Effector CD8-positive, alpha-beta T cell (primary cell): ENCODE results near the gene GABRG3.
"Not testable (repeated sequence)": the region's sequence is repeated elsewhere in the genome, so short reads cannot be mapped to it uniquely, and the experiment has no call there.

ENCODE experiments used
- DNase-seq: peaks from one replicate; lab custom pipeline; 2025; lab: John Stamatoyannopoulos, UW

The GABRG3 gene

DNA sequence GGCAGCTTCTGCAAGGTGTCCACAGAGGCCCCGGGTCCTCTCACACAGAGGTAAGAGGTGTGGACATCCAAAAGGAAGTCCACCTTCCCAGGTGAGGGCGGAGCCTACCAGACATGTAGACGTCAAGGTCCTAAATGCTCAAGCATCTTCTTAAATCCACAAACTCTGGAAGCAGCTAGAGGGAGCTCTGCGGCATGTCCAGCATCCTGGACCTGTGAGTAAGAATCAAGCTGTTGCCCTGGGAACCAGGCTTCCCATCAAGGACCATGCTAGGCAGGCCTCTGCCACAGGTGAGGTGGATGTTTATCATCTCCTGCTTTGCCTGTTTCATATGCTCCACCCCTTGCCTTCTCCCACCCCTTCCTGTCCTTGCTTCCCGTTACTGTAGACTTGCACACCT, 368.2 kb downstream of the GABRG3 start:
- no peak for DNase-seq

DNA sequence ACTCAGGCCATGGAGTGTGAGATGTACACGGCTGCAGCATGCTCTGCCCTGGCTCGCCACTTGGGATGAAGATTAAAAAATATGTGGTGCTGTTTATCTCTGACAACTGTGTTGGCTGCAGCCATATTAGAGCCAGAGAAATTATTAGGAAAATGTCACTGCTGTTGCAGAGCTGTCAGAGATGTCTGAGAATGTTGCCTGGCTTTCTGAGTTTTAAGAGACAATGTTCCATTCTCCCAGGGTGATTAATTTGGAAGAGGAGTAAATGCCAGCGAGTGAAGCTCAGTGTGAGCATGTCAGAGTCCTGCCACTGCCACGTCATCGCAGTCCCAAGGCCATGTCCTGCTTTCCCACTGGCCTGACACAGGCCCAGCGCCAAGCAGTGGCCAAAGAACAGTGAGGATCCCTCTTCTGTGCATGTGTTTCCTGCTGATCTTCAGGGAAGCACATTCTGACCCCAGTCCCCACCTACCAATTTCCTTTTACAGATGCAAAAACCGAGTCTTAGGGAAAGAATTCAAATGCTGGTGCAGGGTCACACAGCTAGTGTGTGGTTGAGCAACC, 370.9 kb downstream of the GABRG3 start:
- no peak for DNase-seq

DNA sequence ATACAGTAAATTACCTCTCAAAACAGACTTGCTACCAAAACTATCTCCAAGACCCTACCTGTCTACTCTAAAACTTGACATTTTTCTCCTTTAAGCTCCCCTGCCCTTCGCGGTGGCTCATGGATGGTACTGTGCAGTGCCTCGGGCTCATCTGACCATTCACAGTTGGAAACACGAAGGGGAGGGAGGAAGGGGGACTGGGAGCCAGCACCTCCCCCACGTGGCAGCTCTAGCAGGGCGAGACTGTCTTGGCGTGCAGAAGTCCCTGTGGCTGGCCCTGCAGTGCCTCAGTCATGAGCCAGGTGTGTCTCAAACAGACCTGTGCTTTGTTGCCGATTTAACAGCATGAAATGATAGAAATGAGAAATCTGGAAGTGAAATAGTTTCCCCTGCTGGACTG, 372.0 kb downstream of the GABRG3 start:
- no peak for DNase-seq

DNA sequence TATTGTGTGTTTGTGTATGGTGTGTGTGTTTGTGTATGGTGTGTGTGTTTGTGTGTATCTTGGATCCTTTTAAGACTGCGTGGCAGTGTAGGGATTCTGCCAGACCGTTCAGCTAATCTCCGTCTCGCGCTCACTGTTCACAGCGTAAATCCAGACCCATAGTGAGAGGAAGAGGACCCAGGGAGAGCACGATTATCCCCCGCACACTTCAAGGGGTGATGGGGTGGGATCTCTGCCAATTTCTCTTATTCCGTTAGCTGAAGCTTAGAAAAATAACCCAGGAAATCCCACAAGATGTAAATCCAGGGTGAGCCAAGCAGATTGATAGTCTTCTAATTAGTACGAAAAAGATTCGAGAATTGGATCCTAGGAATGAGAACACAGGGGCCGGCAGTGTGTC, 381.2 kb downstream of the GABRG3 start:
- no peak for DNase-seq

DNA sequence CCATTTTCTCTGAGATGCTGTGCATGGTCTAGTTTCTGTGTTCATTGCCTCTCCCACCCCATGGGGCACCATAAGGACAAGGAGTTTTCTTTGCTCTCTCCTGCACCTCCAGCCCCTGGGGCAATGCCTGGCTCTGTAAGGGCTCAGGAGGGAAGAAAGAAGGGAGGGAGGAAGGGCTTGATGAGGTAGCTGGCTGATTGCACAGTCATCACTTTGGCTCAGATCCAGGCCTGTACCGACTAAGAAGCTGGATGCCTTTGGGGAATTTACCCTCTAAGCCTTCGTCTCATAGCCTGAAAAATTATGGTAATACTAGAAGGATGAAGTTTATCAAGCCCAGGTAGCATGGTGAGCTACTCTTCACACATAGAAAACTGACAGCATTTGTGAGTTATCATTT, 382.9 kb downstream of the GABRG3 start:
- DNase-seq, result no peak

DNA sequence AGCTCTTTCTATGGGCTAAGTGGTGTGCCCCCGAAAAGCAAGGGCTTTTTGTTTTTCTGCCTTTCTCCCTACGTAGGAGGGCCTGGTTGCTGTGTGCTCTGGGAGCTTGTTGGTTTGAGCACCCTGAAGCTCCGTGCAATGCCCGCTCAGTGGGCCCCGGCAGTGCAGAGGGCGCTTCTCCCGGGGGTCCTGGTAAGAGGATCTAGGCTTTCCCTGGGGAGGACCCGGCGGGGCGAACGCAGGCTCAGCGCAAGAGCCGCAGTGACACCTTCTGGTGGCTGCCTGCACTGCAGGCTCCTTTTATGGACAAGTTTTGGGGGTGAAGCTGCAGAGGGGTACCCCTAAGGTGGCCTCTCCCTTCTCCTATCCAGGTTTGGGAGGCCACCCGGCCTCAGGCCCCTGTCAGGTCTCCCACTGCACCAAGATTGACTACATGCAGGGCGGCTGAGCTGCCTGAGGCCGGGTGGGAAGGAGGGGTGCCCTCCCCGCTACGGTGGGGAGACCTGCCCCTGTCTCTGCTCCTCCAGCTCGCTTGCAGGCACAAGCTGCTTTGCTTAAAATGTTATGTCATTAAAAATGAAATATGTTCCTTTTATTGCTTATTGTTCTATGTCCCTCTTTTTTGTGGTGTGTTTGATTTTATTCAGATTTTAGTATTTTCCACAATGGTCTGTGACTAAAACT, 387.9 kb downstream of the GABRG3 start:
- DNase-seq, result no peak

DNA sequence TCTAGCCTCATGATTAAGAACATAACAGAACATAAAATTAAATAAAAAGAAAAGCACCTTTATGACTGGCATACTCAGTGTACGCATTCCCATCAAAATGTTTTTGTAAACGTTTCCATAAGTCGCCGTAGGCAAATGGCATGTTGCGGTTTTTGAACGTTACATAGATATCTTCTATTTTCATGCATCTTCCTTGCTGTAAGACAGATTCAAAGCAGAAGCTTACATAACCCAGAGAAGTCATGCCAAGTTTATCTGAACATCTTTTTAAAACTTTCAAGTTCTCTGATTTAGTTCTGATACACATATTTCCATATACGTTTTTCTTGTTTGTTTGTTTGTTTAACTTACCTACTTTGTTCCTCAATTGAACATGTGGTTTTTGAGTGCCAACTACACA, 388.6 kb downstream of the GABRG3 start:
- no peak for DNase-seq

DNA sequence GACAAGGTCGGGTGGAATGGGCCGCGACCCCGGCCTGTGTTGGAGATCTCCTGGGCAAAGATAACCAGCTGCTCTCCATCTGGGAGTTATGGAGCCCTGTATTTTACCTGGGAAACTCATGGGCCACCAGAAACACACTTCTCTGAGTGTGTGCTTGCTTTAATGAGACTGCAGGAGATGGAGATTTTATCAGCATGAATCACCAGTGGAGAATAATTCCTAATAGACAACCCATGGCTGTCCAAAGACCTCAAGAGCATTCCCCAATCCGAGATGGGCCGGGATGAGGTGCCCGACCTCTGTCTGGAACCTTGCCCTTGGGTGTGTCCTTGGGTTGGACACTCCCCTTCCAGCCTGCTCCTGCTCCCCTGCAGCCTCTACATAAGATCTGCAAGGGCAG, 389.3 kb downstream of the GABRG3 start:
- no peak for DNase-seq

DNA sequence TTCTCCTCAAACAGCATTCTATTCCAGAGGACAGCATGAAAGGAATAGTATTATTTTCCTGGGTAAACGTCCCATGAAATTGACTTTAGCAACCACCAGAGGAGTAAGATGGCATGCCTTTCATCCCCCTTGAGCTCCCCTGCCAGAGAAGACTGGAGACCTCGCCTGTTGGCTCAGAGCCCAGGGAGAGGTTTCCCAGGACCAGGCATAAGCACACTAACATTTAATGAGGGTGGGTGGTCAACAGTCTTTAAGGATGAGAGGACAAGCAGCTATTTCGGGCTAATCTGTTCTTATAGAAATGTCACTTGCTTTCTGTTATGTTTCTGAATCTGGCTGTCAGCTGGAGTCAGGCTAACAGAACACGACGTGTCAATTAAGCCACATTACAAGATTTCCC, 390.5 kb downstream of the GABRG3 start:
- DNase-seq, result no peak

DNA sequence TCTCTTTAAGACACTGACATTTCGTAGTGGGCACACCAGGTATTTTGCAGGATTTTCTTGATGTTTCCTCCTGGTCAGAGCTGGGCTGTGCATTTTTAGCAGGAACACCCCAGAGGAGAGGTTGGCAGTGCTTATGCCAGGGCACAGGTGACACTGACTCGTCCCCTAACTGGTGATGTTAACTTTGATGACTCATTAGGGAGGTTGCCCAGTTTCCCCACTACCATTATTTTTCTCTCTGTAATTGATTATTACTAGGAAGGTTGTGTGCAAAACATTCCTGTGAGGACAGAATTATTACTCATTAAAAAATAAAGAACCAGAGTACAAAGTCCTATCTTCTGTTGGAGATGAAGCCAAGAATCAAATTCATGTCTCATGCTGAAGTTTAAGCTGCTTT, 394.5 kb downstream of the GABRG3 start:
- DNase-seq, result no peak

DNA sequence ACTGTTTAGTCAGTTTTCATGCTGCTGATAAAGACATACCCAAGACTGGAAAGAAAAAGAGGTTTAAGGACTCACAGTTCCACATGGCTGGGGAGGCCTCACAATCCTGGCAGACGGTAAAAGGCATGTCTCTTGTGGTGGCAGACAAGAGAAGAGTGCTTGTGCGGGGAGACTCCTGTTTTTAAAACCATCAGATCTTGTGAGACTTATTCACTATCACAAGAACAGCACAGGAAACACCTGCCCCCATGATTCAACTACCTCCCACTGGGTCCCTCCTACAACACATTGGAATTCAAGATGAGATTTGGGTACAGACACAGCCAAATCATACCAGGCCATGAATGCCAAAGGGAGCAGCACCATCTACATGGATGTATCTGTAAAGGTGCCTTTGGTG, 406.4 kb downstream of the GABRG3 start:
- not testable (repeated sequence) for DNase-seq

DNA sequence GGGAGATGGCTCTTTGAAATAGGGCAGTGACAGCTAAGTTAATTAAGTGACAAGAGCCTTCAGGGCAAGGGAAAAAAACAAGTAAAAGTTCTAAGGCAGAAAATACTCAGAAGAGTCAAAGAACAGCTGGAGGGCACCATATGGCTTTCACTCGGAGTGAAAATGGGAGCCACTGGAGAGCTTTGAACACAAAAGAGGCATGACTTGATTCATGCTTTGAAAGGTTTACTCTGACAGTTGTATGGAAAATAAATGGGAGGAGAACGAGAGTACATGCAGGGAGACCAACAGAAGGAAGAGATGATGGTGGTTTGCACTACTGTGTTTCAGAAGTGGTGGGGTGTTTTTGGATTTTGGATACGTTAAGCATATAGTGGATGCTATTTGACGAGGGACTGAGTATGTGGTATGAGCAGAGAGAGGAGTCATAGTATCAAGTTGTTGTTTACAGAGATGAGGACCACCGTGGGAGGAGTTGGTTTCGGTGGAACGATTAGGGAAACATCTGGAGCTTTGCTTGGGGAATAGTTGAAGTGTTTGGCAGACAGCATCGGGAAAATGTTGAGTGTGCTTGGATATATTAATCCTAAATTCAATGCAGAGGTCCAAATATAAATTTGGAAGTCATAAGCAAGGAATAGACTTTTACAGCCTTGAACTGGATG, 411.5 kb downstream of the GABRG3 start:
- DNase-seq, result no peak

DNA sequence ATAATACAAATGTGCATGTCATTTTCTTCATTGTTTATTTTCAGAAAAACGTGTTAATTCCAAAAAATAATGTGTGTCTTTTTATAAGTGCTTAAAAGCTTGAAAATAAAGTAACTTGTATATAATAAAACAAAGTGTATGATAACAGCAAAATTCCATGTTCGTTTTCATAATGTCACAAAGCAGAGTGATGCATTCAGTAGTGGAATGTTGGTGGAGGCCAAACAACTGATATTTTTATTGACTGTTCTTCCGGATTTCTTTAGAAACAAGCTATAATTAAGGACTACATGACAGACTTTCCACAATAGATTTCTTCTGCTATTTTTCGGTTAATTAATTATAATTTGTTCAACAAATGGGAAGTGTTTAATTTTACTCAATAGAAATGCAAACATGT, 412.7 kb downstream of the GABRG3 start:
- DNase-seq, result no peak

DNA sequence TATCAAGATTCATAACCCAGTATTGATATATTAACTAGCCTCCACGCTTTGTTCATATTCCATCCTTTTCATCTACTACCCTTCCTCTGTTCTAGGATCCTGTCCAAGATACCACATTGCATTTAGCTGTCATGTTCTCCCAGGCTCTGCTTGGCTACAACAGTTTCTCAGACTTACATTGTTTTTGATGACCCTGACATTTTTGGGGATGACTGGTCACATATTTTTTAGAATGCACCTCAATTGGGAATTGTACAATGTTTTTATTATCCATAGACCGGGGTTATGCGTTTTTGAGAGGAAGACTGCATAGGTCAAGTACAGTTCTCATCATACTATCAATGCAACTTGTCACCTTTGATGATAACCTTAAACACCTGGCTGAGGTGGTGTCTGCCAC, 421.2 kb downstream of the GABRG3 start:
- DNase-seq, result no peak

DNA sequence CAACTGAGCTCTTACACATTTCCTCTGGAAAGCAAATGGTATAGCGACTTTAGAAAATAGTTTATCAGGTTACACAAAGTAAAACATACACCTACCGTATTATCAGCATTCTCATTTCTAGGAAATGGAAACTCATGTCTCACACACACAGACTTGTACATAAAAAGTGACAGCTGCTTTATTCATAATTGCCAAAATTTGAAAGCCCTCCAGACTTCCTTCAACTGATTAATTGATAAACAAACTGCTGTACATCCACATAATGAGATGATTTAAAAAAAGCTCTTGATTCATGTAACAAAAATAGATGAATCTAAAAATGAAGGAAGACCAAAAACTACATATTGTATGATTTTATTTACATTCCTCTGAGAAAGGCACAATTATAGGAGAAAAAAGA, 425.5 kb downstream of the GABRG3 start:
- DNase-seq, result no peak

DNA sequence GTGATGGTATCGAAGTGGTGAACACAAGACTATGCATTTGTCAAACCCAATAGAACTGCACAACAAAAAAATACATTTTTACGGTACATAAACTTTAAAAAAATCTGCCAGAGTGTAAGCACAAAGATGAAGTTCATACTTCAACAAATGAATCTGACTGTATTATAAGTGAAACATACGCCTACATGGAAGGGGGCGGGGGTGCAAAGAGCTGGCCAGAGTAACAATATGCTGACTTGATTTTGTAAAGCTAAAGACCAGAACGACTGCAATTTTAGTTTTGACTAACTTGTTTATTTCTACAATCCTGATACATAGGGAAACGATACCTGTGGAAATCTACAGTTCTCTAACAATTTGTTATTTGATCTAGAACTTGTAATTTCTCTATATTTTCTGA, 426.0 kb downstream of the GABRG3 start:
- DNase-seq, result no peak

DNA sequence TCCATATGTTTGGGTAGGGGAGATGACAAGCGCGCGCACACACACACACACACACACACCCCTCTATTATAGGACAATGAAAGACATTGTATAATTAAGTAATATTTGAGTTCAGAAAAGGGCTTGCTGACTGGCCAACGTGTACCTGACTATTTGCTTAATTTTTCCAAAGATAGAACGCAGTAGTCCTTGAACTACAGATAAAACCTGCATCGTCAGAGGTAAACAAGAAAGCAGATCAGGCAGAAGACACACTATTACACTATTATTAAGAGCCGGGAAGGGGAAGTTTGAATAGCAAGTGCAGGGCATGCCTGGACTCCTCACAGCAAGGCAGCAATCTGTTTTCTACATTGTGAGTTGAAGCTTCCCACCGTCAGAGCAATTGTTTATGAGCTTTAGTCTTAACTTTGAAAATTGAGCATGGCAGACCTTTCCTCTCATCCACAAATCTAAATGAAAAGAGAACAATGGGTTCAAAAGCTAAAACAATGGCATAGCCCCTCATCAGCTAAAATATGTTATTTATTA, 427.7 kb downstream of the GABRG3 start:
- no peak for DNase-seq

DNA sequence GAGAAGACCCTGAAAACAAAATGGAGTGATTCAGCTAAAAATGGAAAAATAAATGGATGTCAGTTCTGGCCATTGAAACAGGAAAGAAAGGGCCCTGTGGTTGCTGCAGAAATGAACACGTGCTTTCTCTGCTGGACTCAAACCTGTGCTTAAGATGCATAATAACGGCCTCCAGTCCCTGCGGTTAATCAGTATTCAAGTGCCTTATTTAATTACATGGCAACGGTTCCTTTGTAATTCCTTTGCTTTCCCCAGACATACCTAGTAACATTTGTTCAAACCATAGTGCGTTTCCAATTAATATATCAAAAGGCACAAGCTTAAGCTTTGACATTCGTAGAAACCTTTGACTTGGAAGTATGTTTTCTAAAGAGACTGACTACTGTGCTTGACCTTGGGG, 428.3 kb downstream of the GABRG3 start:
- DNase-seq, result no peak

DNA sequence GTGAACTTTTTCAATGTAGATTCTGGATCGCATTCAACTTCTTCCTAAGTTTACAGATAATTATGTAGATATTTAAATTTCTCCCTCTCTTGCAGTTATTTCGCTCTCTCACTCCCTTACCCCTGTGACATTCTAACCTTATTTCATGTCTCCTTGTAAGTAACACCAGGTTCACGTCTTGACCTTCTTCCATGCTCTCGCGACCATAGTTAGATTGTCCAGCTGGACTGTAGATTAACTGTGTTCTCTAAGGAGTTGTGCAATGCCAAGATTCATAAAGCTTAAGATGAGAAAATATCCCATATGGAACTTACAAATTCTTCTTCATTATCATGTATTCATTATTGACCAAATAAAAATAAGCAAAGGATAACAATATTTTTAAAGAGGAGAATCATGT, 430.5 kb downstream of the GABRG3 start:
- DNase-seq, result no peak

DNA sequence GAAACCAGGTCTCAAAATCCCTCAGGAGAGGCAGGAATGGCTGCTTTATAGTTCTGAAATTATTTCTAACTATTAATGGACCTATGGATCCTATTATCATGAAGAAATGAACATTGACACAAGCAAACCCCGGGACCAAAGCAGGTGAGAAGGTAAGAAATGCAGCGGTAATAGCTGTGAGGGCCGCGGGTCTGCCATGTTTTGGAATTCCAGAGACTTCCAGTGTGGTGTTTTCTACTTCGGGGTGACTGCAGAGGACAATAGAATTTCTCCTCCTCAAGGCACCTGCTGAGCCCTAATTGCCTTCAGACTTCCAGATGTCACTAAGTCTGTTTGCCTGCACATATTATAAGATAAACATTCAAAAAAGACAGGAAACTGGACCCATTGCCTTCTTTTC, 437.4 kb downstream of the GABRG3 start:
- DNase-seq, result no peak

DNA sequence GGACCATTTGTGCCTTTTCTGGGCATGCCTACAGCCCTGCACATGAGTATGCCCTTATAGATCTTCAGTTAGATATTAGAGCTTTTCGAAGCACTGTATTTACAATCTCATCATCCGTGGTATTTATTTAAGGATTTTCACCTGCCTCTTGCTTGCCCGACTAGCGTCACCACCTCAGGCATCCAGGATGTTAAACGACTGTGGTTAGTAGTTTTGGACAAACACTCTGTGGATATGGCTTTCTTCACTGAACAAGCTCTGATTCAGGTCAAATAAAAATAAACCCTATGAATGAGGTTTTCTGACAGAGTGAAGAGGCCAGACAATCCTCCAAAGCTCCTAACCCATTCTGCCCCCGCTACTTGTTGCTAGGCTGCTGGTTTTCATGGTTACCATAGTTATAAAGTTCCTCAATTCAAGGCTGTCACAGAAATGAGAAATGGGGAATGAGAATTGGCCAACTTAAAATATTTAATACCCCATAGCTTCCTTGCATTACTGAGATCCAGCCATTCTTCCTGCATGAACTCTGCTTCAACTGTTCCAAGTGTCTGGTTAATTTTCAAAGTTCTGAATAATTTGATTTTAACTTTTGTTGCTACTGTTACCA, 440.1 kb downstream of the GABRG3 start:
- no peak for DNase-seq

DNA sequence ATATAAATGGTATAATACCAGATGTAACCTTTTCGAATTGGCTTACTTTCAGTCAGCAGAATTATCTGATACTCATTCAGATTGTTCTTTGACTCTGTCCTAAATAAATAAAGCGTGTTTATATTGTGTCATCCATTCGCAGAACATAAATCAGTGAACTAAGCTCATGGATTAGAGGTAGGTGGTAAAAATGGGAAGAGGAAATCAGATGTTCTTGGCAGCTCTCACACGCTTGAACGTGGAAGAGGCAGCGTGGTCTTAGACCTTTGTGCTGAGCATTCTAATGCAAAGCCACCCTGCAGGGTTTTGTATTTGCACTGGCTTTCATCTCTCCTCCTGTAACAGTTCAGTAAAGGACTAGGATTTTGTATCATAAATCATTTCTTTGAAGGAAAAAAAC, 441.4 kb downstream of the GABRG3 start:
- no peak for DNase-seq
